Keratinocyte (primary cell): ENCODE results near the gene ARHGAP32. TPM values are rescaled to one million over a fixed set of nuclear protein-coding genes. Genes with fewer than 3 reads are reported as not detected.

Experiments
- DNase-seq: peaks from one replicate; pipeline ENCODE4 v3.0.0-alpha.2; 2011; ENCODE audit warnings: low read depth, missing footprints, low spot score
- FAIRE-seq: peaks from 2 replicates; lab custom pipeline; 2011; peaks lifted over from hg19 to GRCh38; lab: Jason Lieb, UNC
- H2AFZ ChIP-seq: 2 replicates; pipeline ENCODE4 v1.6.0; 2012; ENCODE audit warnings: low read length, control low read depth, inconsistent platforms; ENCODE audit not compliant: control insufficient read depth
- H3K27ac ChIP-seq: 2 replicates; pipeline ENCODE4 v1.5.1; 2011; ENCODE audit warnings: low read length; ENCODE audit not compliant: control insufficient read depth, insufficient read depth
- H3K27me3 ChIP-seq: 3 replicates; pipeline ENCODE4 v1.6.0; 2011; ENCODE audit warnings: low read length; ENCODE audit not compliant: control insufficient read depth, insufficient read depth; ENCODE audit errors: extremely low read depth
- H3K36me3 ChIP-seq, 2 experiments: 2 replicates in 1 of 2; 3 replicates in 1 of 2; pipeline ENCODE4 v1.5.1; 2011; ENCODE audit warnings: low read length in 2 of 2, mild to moderate bottlenecking in 1 of 2; ENCODE audit not compliant: control insufficient read depth in 2 of 2, insufficient read depth in 2 of 2; ENCODE audit errors: extremely low read depth in 1 of 2
- H3K4me1 ChIP-seq: 3 replicates; pipeline ENCODE4 v1.5.1; 2011; ENCODE audit warnings: low read length; ENCODE audit not compliant: control insufficient read depth, insufficient read depth; ENCODE audit errors: extremely low read depth
- H3K4me2 ChIP-seq: 3 replicates; pipeline ENCODE4 v1.6.0; 2011; ENCODE audit warnings: low read depth, low read length; ENCODE audit not compliant: control insufficient read depth, insufficient read depth; ENCODE audit errors: extremely low read depth
- H3K4me3 ChIP-seq, 3 experiments: fragments of 200-600 bp in 1 of 3; sonication (generic) in 1 of 3; 2 replicates in 2 of 3; 3 replicates in 1 of 3; pipeline ENCODE4 v1.5.1; 2011 to 2016; ENCODE audit warnings: low read length in 3 of 3, mild to moderate bottlenecking in 3 of 3, control low read depth in 2 of 3, inconsistent platforms in 1 of 3, low read depth in 1 of 3, mixed read lengths in 1 of 3, mixed run types in 1 of 3, moderate library complexity in 1 of 3; ENCODE audit not compliant: control insufficient read depth in 2 of 3, insufficient read depth in 2 of 3; ENCODE audit errors: extremely low read depth in 1 of 3
- H3K79me2 ChIP-seq: 2 replicates; pipeline ENCODE4 v1.6.0; 2012; ENCODE audit warnings: low read length; ENCODE audit not compliant: control insufficient read depth, insufficient read depth
- H3K9ac ChIP-seq: 3 replicates; pipeline ENCODE4 v1.6.0; 2011; ENCODE audit warnings: low read length; ENCODE audit not compliant: control insufficient read depth, insufficient read depth; ENCODE audit errors: extremely low read depth
- H3K9me1 ChIP-seq: 3 replicates; pipeline ENCODE4 v1.6.0; 2011; ENCODE audit warnings: low read length; ENCODE audit not compliant: control insufficient read depth, insufficient read depth; ENCODE audit errors: extremely low read depth
- H3K9me3 ChIP-seq: 2 replicates; pipeline ENCODE4 v1.5.1; 2012; ENCODE audit warnings: low read depth, low read length; ENCODE audit not compliant: control insufficient read depth
- H4K20me1 ChIP-seq: 3 replicates; pipeline ENCODE4 v1.6.0; 2011; ENCODE audit warnings: low read length; ENCODE audit not compliant: control insufficient read depth, insufficient read depth; ENCODE audit errors: extremely low read depth
- EZH2 ChIP-seq: IDR thresholded peaks from one replicate; pipeline ENCODE4 v1.6.1; 2012; ENCODE audit warnings: inconsistent platforms, mild to moderate bottlenecking, low read length, moderate library complexity
- dilution Hi-C: fragments of 300-500 bp; cut with MboI; formaldehyde crosslinking; loops from one replicate; pipeline ENCODE4 v1.7.0; 2020; ENCODE audit warnings: low sequenced_read_pairs; ENCODE audit not compliant: extremely low pct_ligation_motif_present
- polyA plus RNA-seq, 5 experiments: library from polyadenylated mRNA; depleted of rRNA in 3 of 5; stranded (reverse) in 3 of 5; stranded (forward) in 1 of 5; unstranded in 1 of 5; fragments of >200 nt; gene quantifications; 1 replicate in 1 of 5; 2 replicates in 3 of 5; 3 replicates in 1 of 5; pipeline versions ENCODE4 v1.2.1 to v1.2.3, GENCODE V29; 2011 to 2012; ENCODE audit warnings: missing spikeins in 2 of 5, low read depth in 1 of 5, low replicate concordance in 1 of 5
- TF ChIP-seq, protein P1 (sequence below), 3 experiments: IDR thresholded peaks in 1 of 3; conservative IDR thresholded peaks in 1 of 3; optimal IDR thresholded peaks in 1 of 3; 2 replicates in 2 of 3; 3 replicates in 1 of 3; pipeline versions ENCODE3 to v1.5.1; 2011; ENCODE audit warnings: low read length in 3 of 3, mild to moderate bottlenecking in 3 of 3, moderate library complexity in 2 of 3, control low read depth in 1 of 3, inconsistent platforms in 1 of 3; ENCODE audit not compliant: insufficient read depth in 2 of 3; ENCODE audit errors: extremely low read depth in 1 of 3

ARHGAP32 gene
- polyA plus RNA-seq, 1 donor (not counting 4 experiments of a cell fraction or from before 2014, with no cell fraction given): 10.8 TPM

GRCh38 chr11:129045150-129045549, 147.0 kb downstream of the ARHGAP32 start:
- no peak overlapping the region for H2AFZ ChIP-seq
- no peak for FAIRE-seq

DNA sequence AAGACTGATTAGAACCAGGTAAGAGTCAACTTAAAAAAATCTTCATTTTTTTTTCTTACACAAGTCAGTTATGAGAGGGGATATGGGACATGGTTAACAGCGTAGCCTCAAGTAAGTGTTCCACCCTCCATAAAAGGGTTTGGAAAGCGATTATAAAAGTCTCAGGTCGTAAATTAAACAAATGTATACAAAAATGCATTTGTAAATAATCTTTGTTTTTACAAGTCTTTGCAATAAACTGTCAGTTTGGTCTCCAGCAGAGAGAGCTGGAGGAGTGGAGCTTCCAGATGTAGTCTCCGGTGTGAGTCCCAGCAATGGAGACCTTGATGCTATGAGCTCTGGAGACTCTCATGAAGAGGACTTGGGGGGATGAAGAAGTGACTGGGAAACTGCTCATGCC, 149.6 kb downstream of the ARHGAP32 start:
- Histone ChIP-seq H3K79me2 (no peaks in the 10 kb centered on the region), H3K36me3 (peaks cover 0 to 4% of the 10 kb centered on the region in 2 experiments), H3K9ac (no peak overlapping the region), H3K4me3 (no peak overlapping the region), H3K27ac (no peak overlapping the region), H3K9me1 (no peaks in the 10 kb centered on the region), H3K9me3 (no peaks in the 10 kb centered on the region), H4K20me1 (no peaks in the 10 kb centered on the region), H3K4me2 (no peak overlapping the region), H3K27me3 (no peaks in the 10 kb centered on the region), H2AFZ (no peak overlapping the region), H3K4me1 (no peaks in the 10 kb centered on the region)
- dilution Hi-C loops: no loop called here
- FAIRE-seq (no peak), DNase-seq (no peak)
- no peak for TF ChIP-seq EZH2
- TF ChIP-seq, protein P1, sequence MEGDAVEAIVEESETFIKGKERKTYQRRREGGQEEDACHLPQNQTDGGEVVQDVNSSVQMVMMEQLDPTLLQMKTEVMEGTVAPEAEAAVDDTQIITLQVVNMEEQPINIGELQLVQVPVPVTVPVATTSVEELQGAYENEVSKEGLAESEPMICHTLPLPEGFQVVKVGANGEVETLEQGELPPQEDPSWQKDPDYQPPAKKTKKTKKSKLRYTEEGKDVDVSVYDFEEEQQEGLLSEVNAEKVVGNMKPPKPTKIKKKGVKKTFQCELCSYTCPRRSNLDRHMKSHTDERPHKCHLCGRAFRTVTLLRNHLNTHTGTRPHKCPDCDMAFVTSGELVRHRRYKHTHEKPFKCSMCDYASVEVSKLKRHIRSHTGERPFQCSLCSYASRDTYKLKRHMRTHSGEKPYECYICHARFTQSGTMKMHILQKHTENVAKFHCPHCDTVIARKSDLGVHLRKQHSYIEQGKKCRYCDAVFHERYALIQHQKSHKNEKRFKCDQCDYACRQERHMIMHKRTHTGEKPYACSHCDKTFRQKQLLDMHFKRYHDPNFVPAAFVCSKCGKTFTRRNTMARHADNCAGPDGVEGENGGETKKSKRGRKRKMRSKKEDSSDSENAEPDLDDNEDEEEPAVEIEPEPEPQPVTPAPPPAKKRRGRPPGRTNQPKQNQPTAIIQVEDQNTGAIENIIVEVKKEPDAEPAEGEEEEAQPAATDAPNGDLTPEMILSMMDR (optimal IDR thresholded peaks at IDR 0.05 in 1 of 3, IDR thresholded peaks at IDR 0.05 in 1 of 3, conservative IDR thresholded peaks at IDR 0.05 in 1 of 3; ENCODE audit: extremely low read depth in 1 of 3, insufficient read depth in 2 of 3, low read length in 3 of 3): no peak

More at GRCh38 chr11:129045150-129045549, 147.0 kb downstream of the ARHGAP32 start:
- Histone ChIP-seq H3K9ac (no peak overlapping the region), H3K9me1 (no peaks in the 10 kb centered on the region), H4K20me1 (no peaks in the 10 kb centered on the region), H3K36me3 (no peaks in the 10 kb centered on the region), H3K27me3 (no peaks in the 10 kb centered on the region), H3K27ac (no peak overlapping the region), H3K79me2 (no peaks in the 10 kb centered on the region), H3K4me3 (no peak overlapping the region), H3K4me2 (no peak overlapping the region), H3K4me1 (peaks cover 9% of the 10 kb centered on the region), H3K9me3 (no peaks in the 10 kb centered on the region)
- DNase-seq: no peak
- dilution Hi-C loops: no loop called here
- no peak for TF ChIP-seq EZH2
- TF ChIP-seq, protein P1 (optimal IDR thresholded peaks at IDR 0.05 in 1 of 3, IDR thresholded peaks at IDR 0.05 in 1 of 3, conservative IDR thresholded peaks at IDR 0.05 in 1 of 3; ENCODE audit: extremely low read depth in 1 of 3, insufficient read depth in 2 of 3, low read length in 3 of 3): no peak
